ENCODE measurements around the gene SRMS.

GRCh38 chr20:63579017-63579694 is 31.6 kb upstream of the SRMS start:
- TF ChIP-seq EZH2phosphoT487 (IDR thresholded peaks at IDR 0.05; ENCODE audit: low read depth) (no peak), CTCF (IDR thresholded peaks at IDR 0.05; ENCODE audit: low read depth, low read length) (no peak)

Measured in OCI-LY3 (cell line).